AG04450 (cell line): ENCODE measurements around the gene MED25. TPM values are rescaled to one million over a fixed set of nuclear protein-coding genes. Genes with fewer than 3 reads are reported as not detected.

ENCODE experiments used
- CTCF ChIA-PET: fragments of 300-600, 350-600 bp; formaldehyde crosslinking; extraction: SDS; loops from one replicate; lab custom pipeline; 2022; ENCODE audit warnings: antibody characterized with exemption, inconsistent platforms; lab: Charles Lee
- POLR2A ChIA-PET: fragments of 350-600 bp; formaldehyde crosslinking; extraction: SDS; loops from one replicate; lab custom pipeline; 2021; ENCODE audit warnings: antibody characterized with exemption, inconsistent platforms; lab: Yijun Ruan, JAX
- DNase-seq: peaks from one replicate; pipeline ENCODE4 v3.0.0-alpha.2; 2011; ENCODE audit warnings: low read depth, low spot score
- H3K27ac ChIP-seq: one replicate; pipeline ENCODE4 v1.5.1; 2012; ENCODE audit warnings: low read depth, low read length, control low read depth
- H3K27me3 ChIP-seq: one replicate; pipeline ENCODE4 v1.6.0; 2012; ENCODE audit warnings: low read length; ENCODE audit not compliant: control insufficient read depth, insufficient read depth
- H3K4me3 ChIP-seq: 2 replicates; pipeline ENCODE4 v1.5.1; 2011; ENCODE audit warnings: mild to moderate bottlenecking, low read depth, low read length, control low read depth
- H3K9me3 ChIP-seq: 2 replicates; pipeline ENCODE4 v1.5.1; 2012; ENCODE audit warnings: low read length; ENCODE audit not compliant: control insufficient read depth, insufficient read depth
- polyA plus RNA-seq: library from polyadenylated mRNA; depleted of rRNA; stranded (reverse); fragments of >200 nt; gene quantifications from 2 replicates; pipeline ENCODE4 v1.2.3, GENCODE V29; 2011
- TF ChIP-seq, protein P1 (sequence below): IDR thresholded peaks from 2 replicates; pipeline ENCODE4 v1.5.1; 2011; ENCODE audit warnings: low read depth, low read length, control low read depth, inconsistent platforms

MED25 gene
- polyA plus RNA-seq, 1 experiment = 12.6 TPM

DNA sequence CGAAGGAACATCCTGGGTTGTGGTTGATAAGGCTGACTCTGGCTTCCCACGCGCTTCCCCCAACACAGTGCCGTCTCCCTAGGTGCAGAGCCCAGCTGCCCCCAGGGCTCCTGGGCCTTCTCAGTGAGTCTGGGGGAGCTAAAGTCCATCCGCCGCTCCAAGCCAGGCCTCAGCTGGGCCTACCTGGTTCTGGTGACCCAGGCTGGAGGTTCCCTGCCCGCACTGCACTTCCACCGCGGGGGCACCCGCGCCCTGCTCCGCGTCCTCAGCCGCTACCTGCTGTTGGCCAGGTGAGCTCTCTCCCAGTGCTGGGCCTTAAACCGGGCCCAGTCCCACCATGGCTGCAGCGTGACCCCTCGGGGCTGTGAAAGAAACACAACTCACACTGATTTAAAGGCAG, 63.1 kb downstream of the MED25 start:
- H3K4me3 ChIP-seq = no peak overlapping the region
- POLR2A ChIA-PET = no interaction called here
- CTCF ChIA-PET = no interaction called here
- H3K9me3 ChIP-seq = peaks cover 13% of the 10 kb centered on the region
- no peaks in the 10 kb centered on the region for H3K27me3 ChIP-seq
- DNase-seq = no peak
- TF ChIP-seq, protein P1, sequence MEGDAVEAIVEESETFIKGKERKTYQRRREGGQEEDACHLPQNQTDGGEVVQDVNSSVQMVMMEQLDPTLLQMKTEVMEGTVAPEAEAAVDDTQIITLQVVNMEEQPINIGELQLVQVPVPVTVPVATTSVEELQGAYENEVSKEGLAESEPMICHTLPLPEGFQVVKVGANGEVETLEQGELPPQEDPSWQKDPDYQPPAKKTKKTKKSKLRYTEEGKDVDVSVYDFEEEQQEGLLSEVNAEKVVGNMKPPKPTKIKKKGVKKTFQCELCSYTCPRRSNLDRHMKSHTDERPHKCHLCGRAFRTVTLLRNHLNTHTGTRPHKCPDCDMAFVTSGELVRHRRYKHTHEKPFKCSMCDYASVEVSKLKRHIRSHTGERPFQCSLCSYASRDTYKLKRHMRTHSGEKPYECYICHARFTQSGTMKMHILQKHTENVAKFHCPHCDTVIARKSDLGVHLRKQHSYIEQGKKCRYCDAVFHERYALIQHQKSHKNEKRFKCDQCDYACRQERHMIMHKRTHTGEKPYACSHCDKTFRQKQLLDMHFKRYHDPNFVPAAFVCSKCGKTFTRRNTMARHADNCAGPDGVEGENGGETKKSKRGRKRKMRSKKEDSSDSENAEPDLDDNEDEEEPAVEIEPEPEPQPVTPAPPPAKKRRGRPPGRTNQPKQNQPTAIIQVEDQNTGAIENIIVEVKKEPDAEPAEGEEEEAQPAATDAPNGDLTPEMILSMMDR = no peak
- no peak overlapping the region for H3K27ac ChIP-seq

GRCh38 chr19:49881672-49882394, 63.7 kb downstream of the MED25 start:
- CTCF ChIA-PET = no interaction called here
- Histone ChIP-seq H3K27me3 (no peaks in the 10 kb centered on the region), H3K4me3 (no peak overlapping the region), H3K9me3 (peaks cover 13% of the 10 kb centered on the region), H3K27ac (no peak overlapping the region)
- POLR2A ChIA-PET = no interaction called here
- TF ChIP-seq, protein P1 = no peak
- no peak for DNase-seq

GRCh38 chr19:49882643-49883042, 64.6 kb downstream of the MED25 start:
- TF ChIP-seq, protein P1 = no peak
- Histone ChIP-seq H3K4me3 (no peak overlapping the region), H3K9me3 (peaks cover 13% of the 10 kb centered on the region), H3K27me3 (no peaks in the 10 kb centered on the region), H3K27ac (no peak overlapping the region)
- DNase-seq = no peak
- CTCF ChIA-PET = no interaction called here
- POLR2A ChIA-PET = interaction anchor here (0.6 kb wide), 1 partner anchor 10 kb away, joined by 11 read pairs; no protein-coding TSS in a partner anchor

DNA sequence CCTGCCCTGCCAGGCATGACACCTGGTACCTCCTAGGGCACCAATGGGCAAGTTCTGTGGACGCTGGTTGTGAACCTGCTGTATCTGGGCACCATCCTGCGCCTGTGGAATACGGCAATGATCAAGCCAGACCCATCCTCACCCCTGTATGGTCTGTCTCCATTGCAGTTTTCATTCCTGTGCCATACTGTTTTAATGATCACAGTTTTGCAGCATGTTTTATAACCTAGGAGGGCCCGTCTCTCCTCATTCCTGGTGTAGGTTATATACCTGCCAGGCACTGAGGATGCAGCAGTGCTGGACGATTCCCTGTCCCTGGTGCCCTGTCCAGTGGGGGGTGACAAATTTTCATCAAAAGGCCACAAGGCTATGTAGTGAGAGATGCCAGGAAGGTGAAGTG, 65.0 kb downstream of the MED25 start:
- Histone ChIP-seq H3K4me3 (no peak overlapping the region), H3K27ac (no peak overlapping the region), H3K9me3 (peaks cover 13% of the 10 kb centered on the region), H3K27me3 (no peaks in the 10 kb centered on the region)
- TF ChIP-seq, protein P1 = no peak
- CTCF ChIA-PET = no interaction called here
- no peak for DNase-seq
- POLR2A ChIA-PET = interaction anchor here (0.6 kb wide), 1 partner anchor 9 kb away, joined by 11 read pairs; no protein-coding TSS in a partner anchor

GRCh38 chr19:49884109-49884508, 66.0 kb downstream of the MED25 start:
- CTCF ChIA-PET = no interaction called here
- Histone ChIP-seq H3K4me3 (no peak overlapping the region), H3K27ac (no peak overlapping the region), H3K9me3 (peaks cover 13% of the 10 kb centered on the region), H3K27me3 (no peaks in the 10 kb centered on the region)
- TF ChIP-seq, protein P1 = no peak
- DNase-seq = no peak
- POLR2A ChIA-PET = no interaction called here
